Muscle layer of duodenum (tissue), 2 donors: Measurements from ENCODE around the gene CLIC1.
A peak's percentile ranks its signal among the peaks of the same experiment; 100 is the strongest.

Experiments used
- H3K27ac ChIP-seq: one replicate; pipeline ENCODE4 v1.7.0; 2013; ENCODE audit warnings: mild to moderate bottlenecking, low read length
- H3K27me3 ChIP-seq: one replicate; pipeline ENCODE4 v1.7.0; 2013; ENCODE audit warnings: low read depth, mild to moderate bottlenecking, control low read depth, low read length
- H3K36me3 ChIP-seq, 2 donors: one replicate each; pipeline ENCODE4 v1.7.0; 2013; ENCODE audit warnings: low read length in 2 of 2, control low read depth in 1 of 2, mild to moderate bottlenecking in 1 of 2; ENCODE audit not compliant: insufficient read depth in 2 of 2, control insufficient read depth in 1 of 2
- H3K4me1 ChIP-seq, 2 donors: one replicate each; pipeline ENCODE4 v1.7.0; 2013; ENCODE audit warnings: low read length in 2 of 2, mild to moderate bottlenecking in 2 of 2, control low read depth in 1 of 2, moderate library complexity in 1 of 2; ENCODE audit not compliant: insufficient read depth in 2 of 2, control insufficient read depth in 1 of 2
- H3K4me3 ChIP-seq, 2 donors: one replicate each; pipeline ENCODE4 v1.7.0; 2013; ENCODE audit warnings: low read length in 2 of 2, low read depth in 1 of 2, mild to moderate bottlenecking in 1 of 2
- H3K9me3 ChIP-seq, 2 donors: one replicate each; pipeline ENCODE4 v1.7.0; 2013; ENCODE audit warnings: low read length in 2 of 2, control low read depth in 1 of 2, mild to moderate bottlenecking in 1 of 2; ENCODE audit not compliant: control insufficient read depth in 1 of 2
- donor health status: healthy.

The CLIC1 gene

GRCh38 chr6:31691564-31692108 lies 44.7 kb downstream of the CLIC1 start:
- no peaks in the 10 kb centered on the region for H3K27me3 ChIP-seq
- H3K4me1 ChIP-seq, result peaks cover 0 to 4% of the 10 kb centered on the region in 2 donors
- no peak overlapping the region for H3K27ac ChIP-seq
- H3K4me3 ChIP-seq, result no peak overlapping the region
- peaks cover 65 to 81% of the 10 kb centered on the region in 2 donors for H3K36me3 ChIP-seq
- no peaks in the 10 kb centered on the region for H3K9me3 ChIP-seq

GRCh38 chr6:31691078-31691463 lies 45.3 kb downstream of the CLIC1 start:
- Histone ChIP-seq H3K36me3 (peaks cover 69 to 87% of the 10 kb centered on the region in 2 donors), H3K4me3 (no peak overlapping the region), H3K9me3 (no peaks in the 10 kb centered on the region), H3K27me3 (no peaks in the 10 kb centered on the region), H3K27ac (peak overlapping the region; percentile 14), H3K4me1 (peaks cover 0 to 4% of the 10 kb centered on the region in 2 donors)

- Histone ChIP-seq H3K36me3 (peaks cover 69 to 93% of the 10 kb centered on the region in 2 donors), H3K4me3 (no peak overlapping the region), H3K9me3 (no peaks in the 10 kb centered on the region), H3K27ac (peak overlapping the region; percentile 14), H3K4me1 (peaks cover 0 to 4% of the 10 kb centered on the region in 2 donors), H3K27me3 (no peaks in the 10 kb centered on the region)
Measured at GRCh38 chr6:31690231-31691077, 45.9 kb downstream of the CLIC1 start.

- H3K9me3 ChIP-seq, result no peaks in the 10 kb centered on the region
- no peak overlapping the region for H3K4me3 ChIP-seq
- H3K36me3 ChIP-seq, result peaks cover 68 to 92% of the 10 kb centered on the region in 2 donors
- H3K27ac ChIP-seq, result no peak overlapping the region
- H3K27me3 ChIP-seq, result no peaks in the 10 kb centered on the region
- peaks cover 0 to 4% of the 10 kb centered on the region in 2 donors for H3K4me1 ChIP-seq
Measured at GRCh38 chr6:31689249-31690110, 46.9 kb downstream of the CLIC1 start.

DNA sequence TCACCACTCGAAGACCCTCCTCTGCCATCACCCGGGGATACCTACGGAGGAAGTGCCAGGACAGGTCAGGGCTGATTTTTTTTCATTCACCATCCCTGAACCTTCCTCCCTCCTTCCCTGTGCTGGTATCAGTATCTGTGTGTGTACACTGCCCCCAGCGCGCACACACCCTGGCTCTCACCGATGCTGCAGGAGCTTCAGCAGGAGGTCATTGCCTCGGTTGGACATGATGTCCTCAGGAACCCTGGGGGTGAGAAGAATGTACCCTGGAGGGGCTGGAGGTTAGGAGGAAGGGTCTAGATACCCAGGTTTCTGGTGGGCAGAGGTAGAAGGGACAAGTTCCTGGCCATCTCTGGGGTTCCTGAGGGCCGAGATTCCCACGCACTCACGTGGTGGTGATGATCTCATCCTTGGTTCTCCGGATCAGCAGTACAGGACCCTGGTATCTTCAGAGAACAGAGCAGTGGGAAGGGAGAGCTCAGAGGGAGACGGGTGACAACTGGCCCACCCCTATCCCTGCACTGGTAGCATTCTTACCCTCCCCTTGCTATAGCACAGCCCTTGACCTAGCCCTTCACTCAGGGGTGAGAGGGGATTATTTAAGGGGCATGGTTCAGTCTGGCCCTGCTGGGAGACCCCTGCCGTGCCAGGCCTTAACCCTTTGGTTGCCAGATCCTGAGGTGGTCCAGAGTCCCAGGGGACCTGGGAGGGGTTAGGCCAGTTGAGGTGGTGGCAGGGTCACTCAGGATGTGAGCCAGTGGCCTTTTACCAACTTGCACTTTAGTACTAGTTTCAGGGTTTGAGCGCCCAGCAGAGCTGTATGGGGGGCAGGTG lies 48.3 kb downstream of the CLIC1 start:
- Histone ChIP-seq H3K4me3 (no peak overlapping the region), H3K36me3 (peaks cover 62 to 85% of the 10 kb centered on the region in 2 donors), H3K4me1 (peaks cover 0 to 4% of the 10 kb centered on the region in 2 donors), H3K27me3 (no peaks in the 10 kb centered on the region), H3K9me3 (no peaks in the 10 kb centered on the region), H3K27ac (no peak overlapping the region)

DNA sequence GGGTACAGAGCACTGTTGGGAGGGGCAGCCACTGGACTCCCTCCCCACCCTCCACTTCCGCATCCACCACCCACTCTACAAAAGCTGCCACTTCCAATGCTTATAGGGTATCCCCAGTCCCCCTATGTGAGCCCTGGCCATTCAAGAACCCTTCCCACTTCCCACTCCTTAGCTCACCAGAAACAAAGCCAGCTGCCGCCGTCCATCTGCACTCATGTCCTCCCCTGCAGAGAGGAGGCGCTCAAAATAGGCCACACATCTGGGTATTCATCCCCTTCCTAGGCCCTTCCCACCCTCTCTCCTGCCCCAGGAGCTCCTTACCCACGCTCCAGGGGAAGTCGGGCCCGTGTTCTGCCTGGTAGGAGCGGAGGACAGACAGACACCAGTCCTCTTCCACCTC lies 49.0 kb downstream of the CLIC1 start:
- no peaks in the 10 kb centered on the region for H3K9me3 ChIP-seq
- H3K4me3 ChIP-seq, result no peak overlapping the region
- peaks cover 55 to 77% of the 10 kb centered on the region in 2 donors for H3K36me3 ChIP-seq
- no peaks in the 10 kb centered on the region for H3K27me3 ChIP-seq
- H3K4me1 ChIP-seq, result peaks cover 0 to 4% of the 10 kb centered on the region in 2 donors
- no peak overlapping the region for H3K27ac ChIP-seq

GRCh38 chr6:31686483-31686882 lies 49.8 kb downstream of the CLIC1 start:
- Histone ChIP-seq H3K27me3 (no peaks in the 10 kb centered on the region), H3K4me3 (no peak overlapping the region), H3K27ac (no peak overlapping the region), H3K36me3 (peaks cover 50 to 70% of the 10 kb centered on the region in 2 donors), H3K9me3 (no peaks in the 10 kb centered on the region), H3K4me1 (peaks cover 4% of the 10 kb centered on the region in 2 donors)

GRCh38 chr6:31683591-31683990 lies 52.7 kb downstream of the CLIC1 start:
- Histone ChIP-seq H3K36me3 (peaks cover 27 to 43% of the 10 kb centered on the region in 2 donors), H3K4me3 (peak overlapping the region; percentile 44 to 45), H3K27me3 (no peaks in the 10 kb centered on the region), H3K27ac (no peak overlapping the region), H3K4me1 (peaks cover 0 to 11% of the 10 kb centered on the region in 2 donors), H3K9me3 (no peaks in the 10 kb centered on the region)

DNA sequence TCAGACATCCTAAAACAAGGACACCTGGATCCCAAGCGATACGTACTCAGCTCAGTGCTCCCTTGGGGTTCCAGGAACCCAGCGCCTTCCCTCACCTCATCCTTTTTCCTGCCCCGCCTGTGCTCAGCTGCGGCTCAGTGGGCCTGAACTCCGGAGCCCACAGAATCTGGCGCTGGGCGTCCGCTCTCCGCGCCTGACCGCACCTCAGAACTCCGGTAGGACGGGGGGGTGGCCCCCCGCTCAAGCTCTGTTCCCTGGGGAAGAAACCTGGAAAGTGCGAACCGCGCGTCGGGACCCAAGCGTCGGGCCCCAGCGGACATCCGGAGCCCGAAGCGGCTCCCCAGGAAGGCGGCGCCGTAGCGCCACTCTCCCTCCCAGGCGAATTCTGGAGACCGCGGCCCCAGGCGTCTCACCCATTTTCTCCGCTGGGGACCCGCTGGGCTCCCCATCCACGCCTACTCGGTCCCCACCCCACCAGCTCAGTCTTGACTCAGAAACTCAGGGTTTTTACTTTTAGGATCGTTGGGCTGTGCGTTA lies 55.1 kb downstream of the CLIC1 start:
- Histone ChIP-seq H3K27me3 (no peaks in the 10 kb centered on the region), H3K36me3 (peaks cover 6 to 19% of the 10 kb centered on the region in 2 donors), H3K27ac (peak overlapping the region; percentile 31), H3K9me3 (no peaks in the 10 kb centered on the region), H3K4me3 (peak overlapping the region; percentile 66 to 76), H3K4me1 (peaks cover 0 to 11% of the 10 kb centered on the region in 2 donors)
